SK-MEL-5 (cell line): ENCODE data around the gene TRMO. TPM values are rescaled to one million over a fixed set of nuclear protein-coding genes. Genes with fewer than 3 reads are reported as not detected.

Experiments used
- DNase-seq: peaks from one replicate; pipeline ENCODE4 v3.0.0-alpha.2; 2016; ENCODE audit warnings: low read depth, low spot score
- in situ Hi-C: cut with HindIII; loops from 2 replicates; pipeline ENCODE4 v1.10.0; 2016; ENCODE audit warnings: low sequenced_read_pairs, high pct_unique_total_duplicates, low pct_unique_long_range_greater_than_20kb
- total RNA-seq: library from RNA; depleted of rRNA; stranded (reverse); fragments of >200 nt; shearing (Covaris generic); gene quantifications from 2 replicates; pipeline ENCODE4 v1.2.3, GENCODE V29; 2014

The TRMO gene
- total RNA-seq, 1 experiment from 2014 or later = 32.6 TPM

DNA sequence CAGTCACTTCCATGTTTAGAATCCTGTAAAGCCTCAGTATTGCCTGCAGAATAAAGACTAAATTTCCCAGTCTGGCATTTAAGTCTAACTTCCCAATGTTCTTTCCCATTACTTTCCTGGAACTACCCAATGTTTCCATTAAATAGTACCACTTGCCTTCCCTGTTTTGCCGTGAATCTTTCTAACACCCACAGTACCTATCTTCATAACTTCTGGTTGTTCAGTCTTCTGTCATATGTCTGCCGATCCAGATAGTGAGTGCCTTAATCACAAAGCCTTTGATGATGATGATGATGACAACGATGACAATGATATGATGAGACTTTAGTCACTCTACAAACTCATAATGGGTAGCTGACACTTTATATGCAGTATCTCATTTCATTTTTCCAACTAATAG, 22.3 kb upstream of the TRMO start:
- in situ Hi-C loops = no loop called here
- no peak for DNase-seq

GRCh38 chr9:97943308-97943855, 21.1 kb upstream of the TRMO start:
- in situ Hi-C loops = no loop called here
- DNase-seq = no peak

DNA sequence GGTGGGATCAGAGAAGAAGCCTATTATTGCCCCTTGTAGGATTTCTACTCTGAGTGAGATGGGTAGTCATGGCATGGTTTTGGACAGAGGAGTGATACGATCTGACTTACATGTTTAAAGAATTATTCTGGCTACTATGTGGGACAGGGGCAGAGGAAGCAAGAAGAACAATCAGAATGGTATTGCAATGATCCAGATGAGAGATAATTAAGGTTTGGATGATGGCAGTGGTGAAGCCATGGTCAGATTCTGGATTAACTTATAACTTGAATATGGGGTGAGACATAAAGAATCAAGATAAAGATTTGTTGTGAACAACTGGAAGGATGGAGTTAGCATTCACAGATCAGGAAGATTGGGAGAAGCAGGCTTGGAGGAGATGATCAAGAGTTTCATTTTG, 19.0 kb upstream of the TRMO start:
- in situ Hi-C loops = no loop called here
- no peak for DNase-seq

- in situ Hi-C loops = no loop called here
- no peak for DNase-seq
Observed at GRCh38 chr9:97940741-97941140, 18.4 kb upstream of the TRMO start.

- DNase-seq = no peak
- in situ Hi-C loops = no loop called here
Observed at GRCh38 chr9:97940233-97940632, 17.9 kb upstream of the TRMO start.

DNA sequence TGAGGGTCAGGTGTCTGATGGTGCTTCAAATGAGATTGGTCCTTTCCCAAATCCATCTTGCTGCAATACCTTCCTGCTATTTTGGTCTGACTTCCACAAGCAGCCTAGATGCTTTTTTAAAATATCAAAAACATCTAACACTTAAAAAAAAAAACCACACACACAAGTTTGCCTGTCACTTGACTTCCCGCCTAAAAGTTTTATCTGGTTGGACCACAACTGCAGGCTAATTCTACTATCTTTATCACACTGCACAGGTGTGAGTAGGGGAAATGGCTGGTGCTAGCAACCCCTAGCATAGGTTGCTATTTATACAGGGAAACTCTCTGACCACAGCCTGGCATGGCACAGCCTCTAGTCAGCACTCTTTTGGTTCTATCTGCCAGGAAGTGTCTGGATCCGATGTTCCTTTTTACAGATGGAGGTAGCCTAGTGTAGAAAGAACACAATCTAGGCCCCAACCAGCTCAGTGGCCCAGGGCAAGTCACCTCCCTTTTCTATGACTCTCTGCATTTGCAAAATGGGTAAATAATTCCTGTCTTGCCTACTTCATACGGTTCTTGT, 15.9 kb upstream of the TRMO start, which contains the start of gene HEMGN:
Gene HEMGN, minus strand, starts transcription at position 92 of the 564 bp plus-strand sequence. Its CDS starts 36 bp downstream, at position 56.
- DNase-seq = no peak
- in situ Hi-C loops = no loop called here

DNA sequence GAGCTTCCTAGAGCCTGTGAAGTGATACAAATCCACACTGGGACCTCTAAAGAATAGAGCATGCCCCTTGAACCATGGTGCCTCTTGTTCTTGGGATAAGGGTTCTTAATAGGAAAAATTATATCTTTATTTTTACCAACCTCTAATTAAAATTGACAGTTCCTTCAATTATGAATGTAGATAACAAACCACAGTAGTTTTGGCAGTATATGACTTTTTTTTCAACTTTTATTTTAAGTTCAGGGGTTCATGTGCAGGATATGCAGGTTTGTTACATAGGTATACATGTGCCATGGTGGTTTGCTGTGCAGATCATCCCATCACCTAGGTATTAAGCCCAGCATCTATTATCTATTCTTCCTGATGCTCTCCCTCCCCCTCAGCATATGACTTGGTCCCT, 14.7 kb upstream of the TRMO start:
- DNase-seq = no peak
- in situ Hi-C loops = no loop called here

GRCh38 chr9:97935276-97935675, 13.0 kb upstream of the TRMO start:
- in situ Hi-C loops = no loop called here
- DNase-seq = no peak

DNA sequence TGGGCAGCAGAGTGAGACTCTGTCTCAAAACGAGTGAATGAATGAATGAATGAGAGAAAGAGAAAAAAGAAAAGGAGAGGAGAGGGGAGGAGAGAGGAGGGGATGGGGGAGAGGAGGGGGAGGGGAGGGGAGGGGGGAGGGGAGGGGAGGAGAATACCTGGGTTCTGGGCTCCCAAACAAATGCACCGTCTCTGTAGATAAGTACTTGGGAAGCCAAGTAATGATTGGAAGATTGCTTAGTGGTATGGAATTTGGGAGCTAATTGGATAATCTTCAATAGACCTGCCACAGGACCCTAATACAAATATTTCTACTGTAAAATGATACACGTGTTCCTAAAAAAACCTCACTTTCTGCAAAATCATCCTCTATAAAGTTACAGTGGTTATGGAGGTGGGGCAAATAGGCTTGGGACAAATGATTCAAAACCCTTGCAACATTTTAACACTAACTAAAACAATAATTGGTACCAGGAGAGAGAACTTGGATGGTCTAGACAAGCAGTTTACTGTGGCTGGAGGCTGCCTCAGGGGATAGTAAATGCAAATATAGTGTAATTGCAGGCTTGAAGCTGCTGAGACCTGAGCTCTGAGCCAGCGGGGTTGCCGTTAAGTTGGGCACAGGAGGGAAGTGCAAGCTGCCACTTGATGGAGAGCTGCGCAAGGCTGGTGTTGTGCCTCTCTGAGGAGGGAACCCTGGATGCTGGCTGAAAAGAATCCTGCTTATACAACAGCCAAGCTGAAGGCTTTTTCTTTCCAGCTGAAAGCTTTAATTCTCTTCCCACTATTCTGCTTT, 12.2 kb upstream of the TRMO start:
- in situ Hi-C loops = no loop called here
- DNase-seq = no peak

DNA sequence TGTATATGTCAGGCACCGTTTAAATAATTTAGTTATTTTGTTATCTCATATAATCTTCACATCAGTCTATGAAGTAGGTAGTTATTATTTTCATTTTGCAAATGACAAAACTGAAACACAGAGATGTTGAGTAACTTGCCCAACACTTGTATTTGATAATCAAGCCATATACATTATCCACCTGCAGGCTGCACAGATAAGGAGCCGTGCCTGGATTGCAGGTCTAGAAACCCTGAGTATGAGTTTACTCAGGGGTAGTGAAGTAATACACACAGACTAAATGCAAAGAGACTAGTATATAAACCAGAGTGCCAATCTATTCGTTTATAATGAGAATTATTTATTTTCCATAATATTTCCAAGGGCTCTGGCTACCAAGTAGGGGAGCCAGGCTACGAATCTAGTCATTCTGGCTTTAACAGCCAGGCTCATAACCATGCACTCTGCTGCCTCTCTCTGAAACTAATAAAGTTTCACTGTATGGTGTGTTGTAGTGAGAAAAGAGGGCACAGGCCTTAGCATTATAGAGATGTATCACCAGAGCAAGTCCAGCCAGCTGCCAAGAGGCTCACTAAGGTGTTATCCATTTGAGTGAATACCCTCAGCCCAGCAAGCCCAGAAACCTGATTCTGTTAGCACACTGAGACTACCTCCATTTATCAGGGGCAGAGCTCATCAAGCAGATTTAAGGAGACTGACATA, 11.1 kb upstream of the TRMO start:
- no peak for DNase-seq
- in situ Hi-C loops = no loop called here

GRCh38 chr9:97930972-97931371, 8.7 kb upstream of the TRMO start:
- DNase-seq = no peak
- in situ Hi-C loops = no loop called here

- no peak for DNase-seq
- in situ Hi-C loops = loop anchor here (10.0 kb wide), 1 partner anchor 86 kb away; no protein-coding TSS in a partner anchor
Observed at GRCh38 chr9:97928986-97929604, 6.8 kb upstream of the TRMO start.

DNA sequence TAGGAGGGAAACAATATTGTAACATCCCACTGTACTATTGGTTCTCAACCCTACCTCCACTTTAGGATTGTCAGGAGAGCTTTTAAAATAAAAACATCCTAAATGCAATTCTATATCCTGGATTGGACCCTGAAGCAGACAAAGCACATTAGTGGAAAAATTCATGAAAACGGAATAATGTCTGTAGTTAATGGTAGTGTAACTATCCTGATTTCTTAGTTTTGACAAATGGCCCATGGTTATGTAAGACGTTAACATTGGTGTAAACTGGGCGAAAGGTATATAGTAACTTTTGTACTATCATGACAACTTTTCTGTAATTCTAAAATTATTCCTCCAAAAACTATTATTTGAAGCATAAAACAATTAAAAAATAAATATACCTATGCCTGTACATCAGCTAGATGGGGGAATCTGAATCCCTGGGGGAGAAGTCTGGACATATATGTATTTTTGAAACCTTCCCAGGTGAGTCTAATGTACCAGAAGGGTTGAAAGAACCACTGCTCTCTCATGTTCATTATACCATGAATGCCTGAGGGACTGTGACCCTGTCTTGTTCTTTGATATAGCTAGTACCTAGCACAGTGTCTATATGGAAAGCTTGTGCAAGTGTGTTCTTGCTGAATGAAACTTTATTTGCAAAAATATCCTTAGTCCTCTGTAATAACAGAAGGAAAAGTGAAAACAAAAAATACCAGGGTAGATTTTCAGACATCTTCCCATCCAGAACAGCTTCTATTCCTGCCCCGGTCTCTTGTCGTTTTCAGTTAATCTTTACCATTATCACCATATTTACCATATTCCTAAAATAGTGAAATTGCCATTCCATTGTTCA, 3.4 kb upstream of the TRMO start:
- in situ Hi-C loops = loop anchor here (10.0 kb wide), 1 partner anchor 89 kb away; no protein-coding TSS in a partner anchor
- no peak for DNase-seq

- in situ Hi-C loops = loop anchor here (10.0 kb wide), 1 partner anchor 90 kb away; no protein-coding TSS in a partner anchor
- no peak for DNase-seq
Observed at GRCh38 chr9:97924386-97924785, 2.1 kb upstream of the TRMO start.

- DNase-seq = peak; percentile 88
- in situ Hi-C loops = loop anchor here (10.0 kb wide), 1 partner anchor 91 kb away; no protein-coding TSS in a partner anchor
Observed at GRCh38 chr9:97923529-97924108, 1.3 kb upstream of the TRMO start.

- in situ Hi-C loops = no loop called here
- DNase-seq = no peak
Observed at GRCh38 chr9:97919217-97919813, 3.0 kb downstream of the TRMO start.
